Stimulated activated CD4-positive, alpha-beta T cell treated with anti-CD3 and anti-CD28 coated beads, Interleukin-4, amount 100 ng/mL, for 48 hours (primary cell): Measurements from ENCODE around the gene KAZN.

ENCODE experiments used
- DNase-seq, 2 donors: peaks; one replicate each; pipeline ENCODE4 v3.0.0-alpha.2; 2020; ENCODE audit warnings: low read depth in 2 of 2

Gene KAZN

DNA sequence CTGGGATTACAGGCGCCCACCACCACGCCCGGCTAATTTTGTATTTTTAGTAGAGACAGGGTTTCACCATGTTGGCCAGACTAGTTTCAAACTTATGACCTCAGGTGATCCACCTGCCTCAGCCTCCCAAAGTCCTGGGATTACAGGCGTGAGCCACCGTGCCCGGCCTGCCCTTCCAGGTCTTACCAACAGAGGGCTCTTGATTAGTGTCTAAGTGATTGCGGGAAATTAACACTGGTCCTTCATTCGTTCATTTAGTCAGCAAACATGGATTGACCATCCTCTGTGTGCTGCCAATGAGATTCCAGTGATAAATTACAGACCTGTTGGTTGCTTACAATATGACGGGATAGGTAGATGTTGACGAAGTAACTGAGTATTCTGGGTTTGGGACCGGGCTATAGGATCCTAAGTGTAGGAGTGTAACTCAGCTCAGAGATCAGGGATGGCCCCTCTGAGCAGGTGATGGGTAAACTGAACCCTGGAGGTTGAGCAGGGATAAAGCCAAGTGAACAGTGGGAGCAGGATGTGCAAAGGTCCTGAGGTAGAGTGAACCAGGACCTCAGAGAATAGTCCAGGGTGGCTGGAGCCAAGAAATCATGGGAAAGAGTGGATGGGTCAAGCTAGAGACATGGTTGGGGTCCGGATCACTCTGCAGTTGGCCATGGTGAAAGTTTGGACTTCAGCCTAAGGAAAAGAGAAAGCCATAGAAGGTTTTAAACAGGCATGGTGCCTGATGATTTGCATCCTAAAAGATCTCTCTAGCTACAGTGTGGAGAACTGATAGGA, 171.2 kb downstream of the KAZN start:
- peak in 1 of 2 donors; percentile 1 for DNase-seq

DNA sequence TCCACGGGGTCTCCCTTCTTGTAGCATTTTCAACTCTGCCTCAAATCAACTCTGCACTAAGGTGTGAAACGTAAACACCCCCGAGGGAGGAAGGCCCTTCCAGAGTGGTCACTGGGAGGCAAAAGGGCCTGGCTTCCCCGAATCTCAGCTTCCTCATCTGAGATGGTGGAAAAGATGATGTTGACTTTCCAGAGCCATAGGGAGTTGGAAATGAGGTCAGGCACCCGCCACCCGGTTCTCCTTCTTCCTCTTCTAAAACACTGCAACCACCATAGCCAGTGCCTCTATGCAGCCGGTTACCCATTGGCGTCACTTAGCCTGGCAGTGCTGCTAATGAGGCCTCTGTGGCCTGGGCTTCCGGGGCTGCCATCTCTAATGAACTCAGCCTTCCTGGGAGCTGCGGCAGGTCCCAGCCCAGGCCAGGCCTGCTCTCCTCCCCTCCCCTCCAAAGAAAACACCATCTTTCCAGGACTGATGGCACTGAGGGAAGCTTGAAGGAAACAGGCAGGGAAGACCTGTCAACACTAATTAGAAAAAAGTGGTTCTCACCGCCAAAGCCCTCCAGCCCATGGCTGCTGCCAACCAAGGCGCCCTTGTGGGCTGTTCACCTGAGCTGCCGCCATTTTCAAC, 175.0 kb downstream of the KAZN start:
- no peak for DNase-seq

DNA sequence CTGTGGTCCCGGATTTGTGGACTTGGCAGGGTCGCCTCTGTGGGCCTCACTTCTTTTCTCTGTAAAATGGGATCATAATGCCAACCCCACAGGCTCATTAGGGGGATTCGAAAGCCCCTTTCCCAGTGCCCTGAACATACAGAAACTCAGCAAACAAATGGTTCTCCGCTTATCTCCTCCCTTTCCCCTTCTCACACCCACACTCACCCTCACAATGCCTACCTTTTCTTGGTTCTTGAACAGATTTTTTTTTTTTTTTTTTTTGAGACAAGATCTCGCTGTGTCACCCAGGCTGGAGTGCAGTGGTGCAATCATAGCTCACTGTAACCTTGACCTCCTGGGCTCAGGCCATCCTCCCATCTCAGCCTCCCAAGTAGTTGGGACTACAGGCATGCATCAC, 175.7 kb downstream of the KAZN start:
- no peak for DNase-seq

- DNase-seq, result no peak
Observed at GRCh38 chr1:14774988-14775387, 176.5 kb downstream of the KAZN start.

- no peak for DNase-seq
Observed at GRCh38 chr1:14775434-14775833, 176.9 kb downstream of the KAZN start.

GRCh38 chr1:14777516-14778506, 179.3 kb downstream of the KAZN start:
- DNase-seq, result no peak

DNA sequence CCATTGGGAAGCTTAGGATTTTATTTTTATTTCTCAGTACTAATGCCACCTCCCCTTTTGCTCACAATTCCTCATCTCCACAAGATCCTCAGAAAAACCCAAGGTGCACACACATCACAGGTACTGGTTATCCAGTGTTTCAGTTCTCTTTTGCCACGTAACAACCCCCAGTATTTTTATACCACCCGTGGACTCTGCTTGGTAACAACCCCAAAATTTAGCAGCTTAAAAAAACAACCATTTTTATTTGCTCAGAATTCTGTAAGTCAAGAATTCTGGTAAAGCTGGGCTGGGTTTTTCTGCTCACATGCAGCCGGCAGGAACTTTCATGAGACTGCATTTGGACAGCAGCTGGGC, 180.0 kb downstream of the KAZN start:
- no peak for DNase-seq

- peak; percentile 8 to 45 for DNase-seq
Observed at GRCh38 chr1:14778898-14779865, 180.7 kb downstream of the KAZN start.

- DNase-seq, result no peak
Observed at GRCh38 chr1:14780271-14780670, 181.8 kb downstream of the KAZN start.

GRCh38 chr1:14781811-14782210, 183.3 kb downstream of the KAZN start:
- no peak for DNase-seq

DNA sequence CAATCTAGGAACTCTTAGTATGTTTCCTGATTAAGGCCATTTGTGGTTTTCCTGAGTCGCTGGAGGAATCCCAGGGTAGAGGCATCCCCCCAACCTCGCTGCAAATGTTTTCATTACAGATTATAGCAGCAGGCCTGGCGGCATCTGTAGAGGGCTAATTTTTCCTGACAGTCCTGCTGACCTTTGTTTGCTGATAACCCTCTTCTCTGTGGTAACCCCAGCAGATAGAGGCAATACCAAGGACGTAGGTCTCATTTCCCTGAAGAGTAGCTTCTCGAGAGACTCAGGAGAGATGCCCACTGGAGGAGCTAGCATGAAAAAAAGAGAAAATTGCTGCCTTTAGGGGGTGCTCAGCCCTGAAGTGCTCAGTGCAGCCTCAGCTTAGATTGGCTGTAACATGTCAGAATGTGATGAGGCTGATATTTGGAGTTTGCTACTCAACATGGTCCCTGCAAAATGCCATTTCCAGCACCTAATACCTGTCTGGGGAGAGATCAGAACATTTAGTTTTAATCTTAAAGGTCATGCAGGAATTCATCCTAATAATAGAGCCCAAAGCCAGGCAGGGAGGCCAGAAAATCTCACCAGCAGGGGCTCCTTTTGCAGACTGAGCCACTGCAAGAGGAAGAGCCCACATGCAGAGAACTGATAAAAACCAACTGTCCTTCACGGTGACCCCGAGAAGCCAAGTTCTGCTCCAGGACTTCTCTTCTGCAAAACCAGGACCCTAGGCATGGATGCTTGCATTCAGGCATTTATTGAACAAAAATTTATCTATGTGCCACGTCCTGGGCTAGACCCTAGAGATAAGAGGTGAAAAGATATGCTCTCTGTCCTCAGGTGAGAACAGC, 184.5 kb downstream of the KAZN start:
- no peak for DNase-seq

GRCh38 chr1:14783592-14783886, 185.1 kb downstream of the KAZN start:
- DNase-seq, result no peak

- no peak for DNase-seq
Observed at GRCh38 chr1:14784790-14785773, 186.6 kb downstream of the KAZN start.

DNA sequence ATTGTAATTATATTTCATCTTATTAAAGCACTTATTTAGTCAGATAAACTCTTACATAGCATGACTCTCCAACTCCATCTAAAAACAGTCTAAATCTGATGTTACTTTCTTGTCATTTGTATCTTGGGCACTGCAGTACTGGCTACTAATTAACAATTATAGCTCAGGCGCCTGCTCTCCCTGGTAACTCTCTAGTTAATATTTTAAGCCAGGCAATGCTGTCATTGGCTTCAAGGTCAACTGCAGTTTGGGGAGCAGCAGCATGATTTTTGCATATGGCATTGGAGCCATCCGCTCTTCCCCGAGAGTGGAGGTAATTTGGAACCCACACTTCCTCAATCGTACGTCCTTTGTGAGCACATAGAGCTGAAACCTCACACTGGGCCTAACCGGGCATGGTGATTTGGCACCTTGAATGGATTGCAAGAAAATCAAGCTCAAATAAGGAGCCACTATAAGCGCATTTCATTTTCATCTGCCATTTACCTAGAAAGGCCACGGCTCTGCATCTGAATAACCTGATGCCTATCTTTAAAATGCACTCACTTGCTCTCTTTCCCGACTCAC, 187.7 kb downstream of the KAZN start:
- DNase-seq, result no peak

GRCh38 chr1:14786681-14787080, 188.2 kb downstream of the KAZN start:
- no peak for DNase-seq

- DNase-seq, result no peak
Observed at GRCh38 chr1:14787604-14788003, 189.1 kb downstream of the KAZN start.

DNA sequence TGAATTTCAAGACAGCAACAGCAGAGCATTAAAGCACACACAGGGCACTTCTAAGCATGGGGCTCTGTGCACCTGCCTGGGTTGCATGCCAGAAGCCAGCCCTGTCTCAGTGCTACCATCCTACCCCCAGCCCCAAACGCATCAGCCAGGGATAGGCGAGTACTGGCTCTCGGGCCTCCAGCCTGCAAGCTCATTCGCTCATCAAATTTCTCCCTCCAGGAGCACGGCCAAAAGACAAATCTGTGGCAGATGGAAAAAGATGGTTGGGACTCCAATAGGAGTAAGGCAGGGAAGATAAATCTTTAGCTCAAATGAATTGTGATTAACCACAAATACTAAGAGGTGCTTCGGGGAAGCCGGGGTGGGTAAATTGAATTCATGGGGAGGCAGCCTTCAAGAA, 189.6 kb downstream of the KAZN start:
- no peak for DNase-seq

DNA sequence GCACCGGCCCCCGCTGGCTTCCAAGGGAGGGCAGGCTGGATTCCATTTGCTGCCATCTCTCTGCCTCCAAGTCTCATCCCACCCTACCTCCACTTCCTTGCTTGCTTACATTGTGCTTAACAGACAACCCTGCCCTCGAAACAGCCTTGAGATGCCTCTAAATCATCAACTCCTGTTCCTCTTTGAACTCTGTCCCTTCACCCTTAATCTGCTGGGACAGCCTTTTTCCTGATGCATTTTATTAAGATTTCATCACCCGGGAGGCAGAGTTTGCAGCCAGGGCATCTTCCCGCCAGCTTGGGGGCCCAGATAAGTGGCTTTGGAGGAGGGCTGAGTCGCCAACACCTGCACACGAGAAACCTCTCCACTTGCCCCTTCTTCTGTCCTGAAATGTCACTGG, 192.5 kb downstream of the KAZN start:
- DNase-seq, result no peak

- DNase-seq, result no peak
Observed at GRCh38 chr1:14791654-14792053, 193.2 kb downstream of the KAZN start.
